ENCODE measurements around the gene NCR3LG1. TPM values are rescaled to one million over a fixed set of nuclear protein-coding genes. Genes with fewer than 3 reads are reported as not detected.

The NCR3LG1 gene
- polyA plus RNA-seq, 10 donors, result 0.23 to 0.53 (median 0.36) TPM

DNA sequence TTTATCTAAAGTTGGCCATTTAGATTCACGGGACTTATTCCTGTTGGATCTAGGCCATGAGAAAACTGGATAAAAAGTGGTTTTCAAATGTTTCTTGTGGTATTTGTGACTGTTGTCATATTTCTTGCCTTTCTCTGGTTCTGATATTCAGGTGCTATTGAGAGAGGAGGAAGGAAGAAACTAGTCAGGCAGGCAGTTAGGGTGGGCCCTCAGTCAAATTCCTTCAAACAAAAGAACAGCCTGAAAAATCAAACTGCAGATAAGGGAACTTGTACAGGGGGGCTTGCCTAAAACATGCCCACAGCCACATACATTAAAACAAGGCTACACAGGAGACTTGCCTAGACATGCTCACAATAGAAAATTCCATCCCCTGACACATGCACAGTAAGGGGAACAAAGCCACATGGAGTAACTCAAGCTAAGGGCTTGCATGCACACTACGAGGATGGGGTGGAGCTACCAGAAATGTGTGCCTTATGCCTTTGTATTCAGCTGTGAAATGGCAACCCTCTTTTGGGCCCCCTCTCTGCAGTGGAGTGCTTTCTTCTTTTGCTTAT, 18.2 kb downstream of the NCR3LG1 start:
- DNase-seq, result no peak

DNA sequence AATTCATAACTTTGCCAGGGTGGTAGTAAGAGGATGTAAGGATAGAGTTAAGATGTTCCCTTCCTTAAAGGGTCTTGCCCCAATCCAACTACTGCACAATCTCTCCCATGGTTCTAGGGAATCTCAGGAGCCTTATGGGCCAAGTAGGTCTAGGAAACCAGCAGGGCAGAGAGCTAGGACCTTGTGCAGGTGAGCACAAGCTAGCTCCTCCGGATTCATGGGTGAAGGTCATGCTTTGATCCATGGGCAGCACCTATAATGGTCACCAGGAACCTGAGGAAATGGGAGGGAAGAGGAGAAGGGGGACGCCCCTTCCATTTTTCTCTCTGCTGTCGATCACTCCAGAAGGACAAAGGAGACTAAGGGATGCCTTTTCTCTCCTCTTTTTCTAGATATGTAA, 20.0 kb downstream of the NCR3LG1 start:
- no peak for DNase-seq

DNA sequence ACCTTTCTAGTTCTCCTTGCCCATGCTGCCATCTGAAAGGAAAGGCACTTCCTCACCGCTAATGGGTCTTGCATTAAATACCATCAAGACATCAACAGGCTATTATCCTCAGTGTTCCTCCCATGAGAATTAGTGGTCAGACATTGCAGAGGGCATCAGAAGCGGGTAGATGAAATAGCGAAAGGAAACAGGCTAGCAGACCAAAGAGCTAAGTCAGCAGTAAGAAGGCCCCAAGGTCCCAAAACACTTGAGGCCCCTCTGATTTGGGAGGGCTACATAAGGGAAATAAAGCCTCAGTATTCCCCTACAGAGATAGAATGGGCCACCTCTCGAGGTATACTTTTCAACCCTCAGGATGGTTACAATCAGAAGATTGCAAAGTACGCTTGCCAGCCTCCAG, 23.9 kb downstream of the NCR3LG1 start:
- DNase-seq, result no peak

DNA sequence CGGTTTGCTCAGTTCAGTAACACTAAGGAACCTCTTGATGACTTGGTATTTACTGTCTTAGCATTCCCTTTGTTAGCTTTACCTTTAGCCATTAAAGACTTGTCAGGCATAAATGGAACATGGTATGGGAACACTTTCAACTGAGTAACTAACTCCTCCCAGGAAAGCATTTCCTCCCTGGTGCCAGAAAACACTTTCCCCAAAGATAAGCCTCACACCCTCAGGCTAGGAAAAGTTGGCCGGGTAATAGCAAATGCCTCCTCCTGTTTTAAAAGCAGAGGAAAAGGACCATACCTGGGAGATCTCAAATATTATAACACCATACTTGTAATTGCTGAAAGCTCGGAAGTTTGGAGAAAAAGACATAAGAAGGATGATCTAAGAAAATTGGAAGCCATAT, 24.9 kb downstream of the NCR3LG1 start:
- no peak for DNase-seq

DNA sequence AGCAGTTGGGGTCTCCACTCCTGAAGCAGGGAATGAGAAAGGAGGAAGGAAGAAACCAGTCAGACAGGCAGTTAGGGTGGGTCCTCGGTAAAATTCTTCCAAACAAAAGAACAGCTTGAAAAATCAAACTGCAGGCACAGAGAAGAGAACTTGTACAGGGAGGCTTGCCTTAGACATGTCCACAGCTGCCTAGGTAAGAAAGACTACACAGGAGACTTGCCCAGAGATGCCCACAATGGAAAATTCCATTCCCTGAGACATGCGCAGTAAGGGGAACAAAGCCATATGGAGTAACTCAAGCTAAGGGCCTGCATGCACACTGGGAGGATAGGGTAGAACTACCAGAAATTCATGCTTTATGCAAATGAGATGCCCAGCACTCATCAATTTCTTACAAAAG, 27.1 kb downstream of the NCR3LG1 start:
- no peak for DNase-seq

DNA sequence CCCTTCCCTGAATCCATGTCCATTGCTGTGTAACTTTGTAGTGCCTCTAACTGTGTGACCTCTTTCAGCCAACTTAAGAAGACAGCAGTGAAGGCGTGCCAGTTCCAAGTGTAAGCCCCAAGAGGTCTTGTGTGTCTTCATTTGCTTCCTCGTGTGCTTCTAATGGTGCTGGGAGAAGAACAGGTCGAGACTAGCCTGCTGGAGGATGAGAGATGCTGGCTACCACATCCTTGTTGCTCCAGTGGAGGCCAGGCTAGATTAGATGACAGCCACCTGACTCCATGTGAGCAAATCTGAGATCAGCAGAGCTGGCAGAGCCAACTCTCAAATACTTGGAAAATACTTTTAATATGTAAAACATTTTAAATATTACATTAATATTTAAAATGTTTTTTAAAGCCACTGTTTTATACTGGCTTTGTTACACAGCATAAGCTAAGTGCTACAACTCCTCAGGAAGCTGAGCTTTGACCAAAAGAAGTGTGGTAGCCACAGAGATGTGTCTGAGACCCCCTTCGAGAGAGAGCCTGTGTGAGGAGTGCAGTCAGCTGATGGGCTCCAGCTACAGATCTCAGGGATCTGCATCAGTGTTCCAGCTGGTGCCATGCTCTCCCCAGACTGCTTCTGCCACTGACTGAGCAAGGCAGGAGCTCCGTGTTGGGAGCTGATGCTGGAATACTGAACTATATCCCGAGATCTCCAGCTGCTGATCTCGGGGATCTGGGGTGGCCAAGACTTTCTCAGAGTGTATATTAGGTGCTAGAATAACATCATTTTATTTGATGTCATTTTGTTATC, 28.0 kb downstream of the NCR3LG1 start:
- no peak for DNase-seq

DNA sequence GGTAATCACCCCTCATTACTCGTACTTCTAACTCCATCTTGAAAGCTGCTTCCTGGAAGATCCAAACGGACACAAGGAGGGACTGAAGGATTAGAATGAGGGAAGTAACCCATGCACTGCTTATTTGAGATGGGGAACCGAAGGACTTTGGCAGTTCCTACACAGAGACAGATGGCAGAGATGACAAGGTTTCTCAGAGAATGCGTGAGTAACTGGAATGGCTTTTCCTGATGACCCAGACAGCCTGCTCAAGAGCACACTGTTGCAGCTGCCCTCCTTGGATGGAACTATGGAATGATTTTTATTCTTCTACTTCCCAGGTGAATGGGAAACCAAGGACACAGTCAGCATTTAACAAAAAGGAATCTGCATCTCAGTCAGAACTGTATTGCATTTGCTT, 29.6 kb downstream of the NCR3LG1 start:
- DNase-seq, result no peak

DNA sequence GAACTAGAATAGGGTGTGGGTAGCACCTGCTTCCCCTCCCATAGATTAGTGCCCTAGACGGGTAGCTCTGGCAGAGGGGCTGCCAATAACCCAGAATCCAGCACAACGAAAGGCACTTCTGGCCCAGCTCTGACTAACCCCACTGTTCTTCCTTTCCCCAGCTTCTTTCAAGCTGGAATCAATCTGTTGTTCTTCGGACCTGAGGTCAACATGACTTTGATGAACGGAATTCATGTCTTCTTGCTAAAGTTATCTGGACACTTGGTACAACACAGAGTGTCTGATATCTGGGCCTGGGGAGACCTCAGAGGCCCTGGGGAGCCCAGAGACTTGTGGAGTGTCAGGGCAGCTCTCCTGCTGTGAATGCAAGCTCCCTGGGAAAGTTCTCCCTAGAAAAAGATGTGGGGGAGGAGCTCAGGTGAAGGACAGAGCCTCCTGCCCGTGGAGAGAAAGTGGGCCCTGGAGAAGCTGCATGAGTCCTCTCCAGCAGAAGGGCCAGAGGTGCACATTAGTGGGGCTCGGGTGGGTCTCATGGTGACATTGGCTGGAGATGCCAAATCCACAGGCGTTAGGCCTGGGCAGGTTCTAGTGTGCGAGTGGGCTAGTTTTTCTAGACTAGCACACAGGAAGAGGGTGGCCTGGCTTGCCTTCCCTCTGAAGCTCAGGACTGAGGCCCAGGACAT, 30.6 kb downstream of the NCR3LG1 start:
- no peak for DNase-seq

DNA sequence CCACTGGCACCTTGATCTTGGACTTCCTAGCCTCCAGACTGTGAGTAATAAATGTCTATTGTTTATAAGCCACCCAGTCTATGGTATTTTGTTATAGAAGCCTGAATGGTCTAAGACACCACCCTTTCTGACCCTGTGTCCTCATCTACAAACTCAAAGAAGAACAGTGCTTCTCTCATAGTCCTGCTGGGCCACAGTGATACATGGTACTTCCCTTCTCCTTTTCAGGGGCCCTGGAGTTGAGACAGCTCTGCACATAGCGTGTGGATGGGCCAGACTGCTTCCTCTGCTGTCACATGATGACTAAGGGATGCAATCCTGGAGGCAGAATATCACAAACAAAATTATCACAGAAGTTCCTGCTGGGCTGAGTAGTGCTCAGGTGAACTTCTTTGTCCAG, 31.9 kb downstream of the NCR3LG1 start:
- DNase-seq, result no peak

DNA sequence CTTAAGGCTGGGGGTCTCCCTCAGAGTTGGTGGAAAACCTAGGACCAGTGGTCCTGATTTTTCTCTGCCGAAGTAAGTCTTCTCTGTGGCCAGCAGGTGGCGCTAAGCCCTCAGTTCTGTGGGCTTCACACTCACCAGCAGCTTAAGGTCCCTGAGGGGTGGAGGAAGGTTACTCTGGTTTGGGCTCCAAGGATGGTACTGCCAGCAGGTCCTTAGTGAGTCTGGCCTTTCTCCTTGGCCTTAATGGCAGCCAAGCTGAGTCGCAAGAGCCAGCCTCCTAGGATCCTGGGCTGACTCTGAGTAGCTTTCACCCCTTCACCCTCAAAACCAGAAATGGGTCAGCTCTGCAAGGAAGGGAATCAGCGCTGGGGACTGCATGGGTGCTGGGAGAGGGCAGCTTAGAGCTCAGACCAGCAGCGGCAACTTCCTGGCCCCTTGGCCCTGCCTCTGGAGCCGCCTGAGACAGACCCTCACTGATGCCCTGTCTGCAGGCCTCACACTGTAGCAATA, 32.5 kb downstream of the NCR3LG1 start:
- DNase-seq, result peak; percentile 81 to 87 (median 82)

DNA sequence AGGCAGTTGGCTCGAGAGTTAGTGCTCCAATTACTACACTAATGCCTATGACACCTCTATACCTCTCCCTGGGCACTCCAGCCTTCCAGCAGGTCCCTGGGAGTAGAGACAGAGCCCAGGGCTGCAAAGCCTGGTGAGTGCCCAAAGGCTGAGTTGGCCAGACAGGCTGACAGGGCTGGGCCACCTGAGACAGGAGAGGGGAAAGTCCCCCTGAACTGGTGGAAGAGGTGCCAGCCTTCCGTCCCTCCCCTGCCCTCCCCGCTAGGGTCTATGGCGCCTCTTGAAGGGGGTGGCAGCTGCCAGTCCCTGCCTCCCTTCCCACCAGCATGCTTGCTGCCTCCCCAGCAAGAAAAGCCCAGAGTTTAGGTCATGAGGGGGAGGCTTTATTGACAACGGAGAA, 33.9 kb downstream of the NCR3LG1 start:
- DNase-seq, result no peak

DNA sequence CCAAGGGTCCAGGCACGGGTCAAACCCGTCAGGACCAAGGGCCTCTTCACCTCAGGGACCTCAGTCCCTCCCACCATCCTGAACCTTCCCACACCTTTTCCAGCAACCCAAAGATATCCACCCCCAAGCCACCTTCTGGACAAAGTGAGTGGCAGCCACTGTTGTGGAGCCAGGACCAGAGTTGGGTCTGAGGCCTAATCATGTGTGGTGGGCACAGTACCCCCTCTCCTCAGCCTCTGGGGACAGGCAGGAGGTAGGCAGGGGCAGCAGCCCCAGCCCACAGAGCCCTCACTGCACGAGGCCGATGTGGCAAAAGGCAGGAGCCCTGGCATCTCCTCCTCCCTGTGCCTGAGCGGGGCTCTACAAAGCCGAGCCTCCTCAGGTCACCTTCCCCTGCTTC, 34.3 kb downstream of the NCR3LG1 start:
- DNase-seq, result no peak

DNA sequence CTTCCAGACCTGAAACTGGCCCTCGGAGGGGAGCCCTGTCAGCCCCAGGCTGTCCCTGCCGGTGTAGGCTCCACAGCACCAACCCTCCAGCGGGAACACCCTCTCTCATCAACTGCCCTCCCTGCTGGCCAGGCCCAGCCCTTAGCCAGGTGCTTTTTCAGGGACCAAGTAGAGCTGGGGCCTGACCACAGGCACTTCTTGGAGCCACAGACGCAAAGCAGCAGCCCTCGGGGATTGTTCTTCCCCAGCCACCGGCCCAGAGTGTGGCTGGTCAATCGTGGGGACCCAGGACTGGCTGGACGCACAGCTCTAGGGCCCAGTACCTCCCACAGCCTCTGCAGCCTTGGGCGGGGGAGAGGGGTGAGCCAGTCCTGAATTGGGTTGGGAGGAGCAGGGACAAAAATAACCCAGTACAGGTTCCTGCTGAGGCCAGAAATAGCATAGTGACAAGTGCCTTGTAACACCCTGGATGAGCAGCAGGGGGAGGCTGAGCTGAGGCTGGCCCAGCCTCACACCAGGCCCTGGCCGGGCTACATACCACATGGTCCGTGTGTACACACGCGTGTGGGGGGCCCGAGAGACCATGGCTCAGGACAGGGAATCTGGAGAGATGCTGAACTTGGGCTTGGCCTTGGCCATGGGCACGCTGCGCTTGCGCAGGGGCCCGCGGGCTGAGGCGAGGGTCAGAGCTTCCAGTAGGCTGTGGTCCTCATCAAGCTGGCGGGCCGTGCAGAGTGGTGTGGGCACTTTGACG, 34.9 kb downstream of the NCR3LG1 start:
- peak; percentile 55 to 66 (median 59) for DNase-seq

DNA sequence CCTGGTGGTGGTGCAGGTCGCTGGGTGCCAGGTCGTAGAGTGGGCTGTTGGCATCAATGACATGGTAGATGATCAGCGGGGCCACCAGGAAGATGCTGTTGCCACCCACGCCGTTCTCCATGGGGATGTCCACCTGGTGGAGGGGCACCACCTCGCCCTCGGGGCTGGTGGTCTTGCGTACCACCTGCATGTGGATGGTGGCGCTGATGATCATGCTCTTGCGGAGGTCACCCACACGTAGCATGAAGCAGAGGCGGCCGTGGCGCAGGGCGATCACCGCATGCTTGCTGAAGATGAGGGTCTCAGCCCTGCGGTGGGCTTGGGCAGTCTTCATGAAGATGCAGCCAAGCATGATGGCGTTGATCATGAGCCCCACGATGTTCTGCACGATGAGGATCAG, 35.7 kb downstream of the NCR3LG1 start:
- DNase-seq, result no peak

DNA sequence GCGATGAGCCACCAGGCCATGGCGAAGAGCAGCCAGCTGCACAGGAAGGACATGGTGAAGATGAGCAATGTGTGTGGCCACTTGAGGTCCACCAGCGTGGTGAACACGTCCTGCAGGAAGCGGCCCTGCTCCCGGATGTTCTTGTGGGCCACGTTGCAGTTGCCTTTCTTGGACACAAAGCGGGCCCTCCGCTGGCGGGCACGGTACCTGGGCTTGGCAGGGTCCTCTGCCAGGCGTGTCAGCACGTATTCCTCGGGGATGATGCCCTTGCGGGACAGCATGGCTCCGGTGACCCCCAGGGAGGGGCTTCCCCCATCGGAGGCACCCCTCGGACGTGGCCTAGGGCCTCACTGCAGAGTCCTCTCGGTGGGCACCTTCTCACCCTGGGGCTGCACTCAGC, 36.2 kb downstream of the NCR3LG1 start:
- DNase-seq, result no peak

DNA sequence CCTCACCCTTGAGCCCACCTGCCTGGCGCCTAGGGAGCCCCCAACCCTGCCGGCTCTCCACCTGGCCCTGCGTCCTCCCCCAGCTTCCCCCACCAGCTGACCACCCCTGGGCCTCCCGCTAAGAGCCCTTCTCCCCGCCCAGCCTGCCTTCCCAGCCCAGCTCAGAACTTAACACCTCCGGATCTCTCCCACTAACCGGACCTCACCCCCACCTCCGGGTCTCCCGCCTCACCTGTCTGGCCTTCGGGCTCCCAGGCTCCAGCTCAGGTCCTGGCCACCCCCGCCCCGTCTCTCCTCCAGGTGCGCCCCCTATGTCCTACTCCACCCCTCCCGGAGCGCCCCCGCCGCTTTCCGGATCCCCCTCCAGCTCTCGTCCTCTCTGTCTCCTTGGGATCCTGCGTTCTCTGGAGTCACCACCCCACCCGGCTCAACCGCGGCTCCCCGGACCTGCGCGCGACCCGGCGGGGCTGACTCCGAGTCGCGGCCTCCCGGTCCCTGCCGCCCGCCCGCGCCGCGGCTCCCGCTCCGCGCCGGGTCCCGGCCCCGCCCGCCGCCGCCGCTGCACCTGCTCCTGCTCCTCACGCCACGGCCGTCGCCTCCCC, 37.1 kb downstream of the NCR3LG1 start, which contains the start of gene KCNJ11:
Gene KCNJ11 (minus strand): TSS at position 51 of the 602 bp plus-strand sequence. CDS start 568 bp downstream, outside the sequence.
- DNase-seq, result no peak

DNA sequence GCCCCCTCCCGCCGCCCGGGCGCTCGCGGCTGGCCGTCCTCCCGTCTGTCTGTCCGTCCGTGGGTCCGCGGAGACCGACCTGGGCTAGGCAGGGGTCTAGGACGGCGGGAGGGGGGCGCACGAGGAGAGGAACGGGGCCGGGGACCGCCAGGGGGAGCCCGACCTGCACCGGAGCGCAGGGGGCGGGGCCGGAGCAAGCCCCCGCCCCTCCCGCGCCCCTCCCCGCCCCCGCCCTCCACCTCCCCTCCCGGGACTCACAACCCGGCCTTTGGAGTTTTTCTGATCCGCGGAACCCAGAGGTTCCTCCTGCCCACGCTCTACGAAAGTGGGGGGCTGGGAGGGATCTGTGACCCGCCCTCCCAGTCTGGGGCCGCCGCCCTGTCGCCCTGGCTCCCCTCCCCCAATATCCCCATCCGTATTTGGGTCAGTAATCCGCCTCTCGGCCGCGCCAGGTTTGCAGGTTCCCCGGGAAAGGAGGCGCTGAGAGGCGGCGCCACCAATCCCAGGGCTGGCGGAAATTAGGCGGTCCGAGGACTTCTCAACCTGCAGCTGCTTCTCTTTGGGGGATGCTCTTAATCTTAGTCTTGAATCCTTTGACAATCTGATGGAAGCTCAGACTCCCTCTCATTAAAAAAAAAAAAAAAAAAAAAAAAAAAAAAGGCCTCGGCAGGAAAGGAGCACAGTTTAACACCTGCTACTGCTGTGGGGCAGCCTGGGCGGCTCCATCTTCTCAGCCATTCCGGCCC, 37.8 kb downstream of the NCR3LG1 start:
- DNase-seq, result peak; percentile 47 to 69 (median 57)

DNA sequence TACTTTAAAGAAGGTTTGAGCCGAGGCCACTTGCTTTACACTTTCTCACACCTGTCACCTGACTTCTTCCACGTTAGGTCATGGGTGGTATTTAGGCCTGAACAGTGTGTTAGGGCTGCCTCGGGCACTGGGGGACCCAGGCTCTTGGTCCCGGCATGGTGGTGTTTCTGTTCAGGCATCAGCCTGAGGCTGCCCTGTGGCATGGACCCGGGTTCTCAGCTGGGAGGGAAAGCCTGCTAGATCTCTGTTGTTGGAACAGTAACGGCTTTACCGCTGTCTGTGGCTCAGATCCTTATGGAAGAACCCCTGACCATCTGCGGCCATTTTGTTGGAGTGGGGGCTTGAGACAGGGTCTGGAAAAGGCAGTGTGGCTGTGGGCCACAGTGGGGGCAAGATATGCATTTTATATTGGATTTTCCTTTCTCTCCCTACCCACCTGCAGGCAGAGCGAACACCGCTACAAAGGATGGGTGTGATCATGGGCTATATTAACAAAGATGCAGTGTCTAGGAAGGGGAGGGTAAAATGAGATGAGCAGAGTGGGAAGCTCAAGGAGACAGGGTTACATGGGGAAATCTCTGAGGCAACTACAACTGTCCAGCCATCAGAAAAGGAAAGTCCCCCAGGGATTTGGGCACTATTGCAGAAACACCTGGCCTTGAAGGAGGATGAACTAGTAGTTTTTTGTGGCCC, 38.5 kb downstream of the NCR3LG1 start:
- no peak for DNase-seq

DNA sequence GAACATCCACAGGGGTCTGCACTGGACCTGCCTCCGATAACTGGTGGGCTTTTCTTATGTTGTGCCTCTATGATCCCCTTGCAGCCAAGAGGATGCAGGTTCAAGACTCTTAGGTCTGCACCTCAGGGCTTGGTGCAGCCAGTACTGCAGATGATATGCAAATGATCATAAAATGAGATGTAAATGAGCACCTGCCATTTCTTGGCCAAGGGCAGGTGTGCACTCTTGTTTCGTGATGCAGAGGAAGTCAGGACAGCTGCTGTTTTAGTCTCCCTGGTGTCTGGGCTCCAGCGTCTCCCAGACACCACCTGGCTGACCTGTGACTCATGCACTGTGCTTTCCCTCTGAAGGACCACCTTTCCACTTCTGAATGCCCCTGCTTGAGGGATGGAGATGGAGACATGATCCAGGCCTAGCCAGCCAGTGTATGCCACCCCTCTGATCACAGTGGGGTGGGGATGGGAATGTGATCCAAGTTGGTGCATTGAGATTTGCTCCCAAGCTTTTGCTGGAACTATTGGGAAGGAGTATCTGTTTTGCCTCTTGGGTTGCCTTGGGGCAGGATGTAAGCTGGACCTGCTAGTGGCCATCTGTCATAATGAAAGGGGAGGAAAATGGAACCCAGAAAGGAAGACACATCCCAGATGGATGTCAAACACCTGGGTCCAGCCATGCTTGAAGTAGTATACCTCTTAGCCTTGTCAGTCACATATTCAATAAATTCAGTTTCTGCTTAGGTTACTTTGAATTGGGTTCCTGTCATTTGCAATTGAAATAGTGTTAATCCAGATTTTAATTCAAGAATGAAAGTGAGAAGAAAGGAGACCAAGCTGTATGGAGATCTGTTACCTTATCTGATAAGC, 40.1 kb downstream of the NCR3LG1 start:
- DNase-seq, result no peak

All from muscle of back (tissue), 11 donors.